DOHH2 (cell line): ENCODE results near the gene CST3.

Experiments used
- CTCF ChIP-seq: fragments of 200-600 bp; sonication (generic); IDR thresholded peaks from one replicate; pipeline ENCODE4 v1.5.1; 2014; ENCODE audit warnings: antibody characterized with exemption, mild to moderate bottlenecking, low read depth, low read length; ENCODE audit not compliant: poor library complexity, severe bottlenecking
- EZH2phosphoT487 ChIP-seq: fragments of 200-600 bp; sonication (generic); IDR thresholded peaks from 2 replicates; pipeline ENCODE4 v1.6.1; 2017; ENCODE audit warnings: borderline replicate concordance, mild to moderate bottlenecking, antibody characterized with exemption, low read length, moderate library complexity, mixed read lengths

GRCh38 chr20:23609486-23610109, 28.2 kb downstream of the CST3 start:
- no peak for TF ChIP-seq CTCF
- no peak for TF ChIP-seq EZH2phosphoT487
